SK-N-SH (cell line): ENCODE results near the gene ANKRD11. TPM values are rescaled to one million over a fixed set of nuclear protein-coding genes. Genes with fewer than 3 reads are reported as not detected.

Source experiments
- CTCF ChIA-PET: fragments of 300-600, 350-600 bp; formaldehyde crosslinking; extraction: SDS; loops from one replicate; lab custom pipeline; 2021; lab: Yijun Ruan, JAX
- POLR2A ChIA-PET: fragments of 350-600 bp; sonication (Branson Sonifier 250); formaldehyde crosslinking; extraction: SDS; loops from one replicate; lab custom pipeline; 2020; ENCODE audit warnings: antibody characterized with exemption, inconsistent platforms; lab: Yijun Ruan, JAX
- DNase-seq: peaks from one replicate; pipeline ENCODE4 v3.0.0; 2012
- H2AFZ ChIP-seq: fragments of 200-600 bp; sonication (generic); 2 replicates; pipeline ENCODE4 v1.8.1; 2016; ENCODE audit warnings: antibody characterized with exemption, mild to moderate bottlenecking, low read depth
- H3F3A ChIP-seq: fragments of 200-600 bp; sonication (generic); replicated peaks from 2 replicates; pipeline ENCODE3; 2016; ENCODE audit warnings: antibody characterized with exemption, mild to moderate bottlenecking; ENCODE audit not compliant: insufficient read depth
- H3K27ac ChIP-seq, 2 experiments: fragments of 200-500 bp in 1 of 2; fragments of 200-600 bp in 1 of 2; sonication (Bioruptor generic) in 1 of 2; sonication (generic), shearing (Covaris generic) in 1 of 2; 2 replicates each; pipeline versions ENCODE4 v1.5.1 to v1.6.1; 2014 to 2016; ENCODE audit warnings: low read depth in 2 of 2, inconsistent platforms in 1 of 2, low read length in 1 of 2, mild to moderate bottlenecking in 1 of 2, mixed read lengths in 1 of 2
- H3K27me3 ChIP-seq: fragments of 200-600 bp; sonication (generic), shearing (Covaris generic); 2 replicates; pipeline ENCODE4 v1.6.1; 2016; ENCODE audit warnings: mixed run types; ENCODE audit not compliant: insufficient read depth
- H3K36me3 ChIP-seq, 2 experiments: fragments of 200-500 bp in 1 of 2; fragments of 200-600 bp in 1 of 2; sonication (Bioruptor generic) in 1 of 2; sonication (generic) in 1 of 2; replicated peaks in 1 of 2; 2 replicates each; pipeline versions ENCODE3 to v1.5.1; 2014 to 2016; ENCODE audit warnings: low read length in 1 of 2, mild to moderate bottlenecking in 1 of 2; ENCODE audit not compliant: insufficient read depth in 2 of 2, control insufficient read depth in 1 of 2
- H3K4me1 ChIP-seq, 2 experiments: fragments of 200-500 bp in 1 of 2; fragments of 200-600 bp in 1 of 2; sonication (Bioruptor generic) in 1 of 2; sonication (generic), shearing (Covaris generic) in 1 of 2; 2 replicates each; pipeline versions ENCODE4 v1.5.1 to v1.6.1; 2014 to 2016; ENCODE audit warnings: low read depth in 1 of 2, low read length in 1 of 2, mixed run types in 1 of 2; ENCODE audit not compliant: insufficient read depth in 2 of 2, control insufficient read depth in 1 of 2
- H3K4me2 ChIP-seq: fragments of 200-600 bp; sonication (generic), shearing (Covaris generic); 2 replicates; pipeline ENCODE4 v1.6.1; 2017; ENCODE audit warnings: mixed run types
- H3K4me3 ChIP-seq, 2 experiments: fragments of 200-500 bp in 1 of 2; fragments of 200-600 bp in 1 of 2; sonication (Bioruptor generic) in 1 of 2; sonication (generic), shearing (Covaris generic) in 1 of 2; 2 replicates each; pipeline versions ENCODE4 v1.5.1 to v1.8.1; 2014 to 2016; ENCODE audit warnings: low read depth in 2 of 2, inconsistent platforms in 1 of 2, low read length in 1 of 2, mild to moderate bottlenecking in 1 of 2, mixed read lengths in 1 of 2, moderate library complexity in 1 of 2
- H3K79me2 ChIP-seq: fragments of 200-600 bp; sonication (generic); 2 replicates; pipeline ENCODE4 v1.8.1; 2017; ENCODE audit warnings: mild to moderate bottlenecking; ENCODE audit not compliant: insufficient read depth
- H3K9ac ChIP-seq: fragments of 200-600 bp; sonication (generic); 2 replicates; pipeline ENCODE4 v1.6.1; 2017; ENCODE audit warnings: mixed run types
- H3K9me2 ChIP-seq: fragments of 200-600 bp; sonication (generic); 2 replicates; pipeline ENCODE4 v1.6.1; 2017; ENCODE audit warnings: mixed run types
- H3K9me3 ChIP-seq: fragments of 200-600 bp; sonication (generic); 2 replicates; pipeline ENCODE4 v1.6.1; 2017; ENCODE audit warnings: mixed run types, mild to moderate bottlenecking, moderate library complexity
- H4K20me1 ChIP-seq: fragments of 200-600 bp; sonication (generic); 2 replicates; pipeline ENCODE4 v1.6.1; 2017; ENCODE audit warnings: mild to moderate bottlenecking, mixed run types; ENCODE audit not compliant: insufficient read depth
- CHD2 ChIP-seq: fragments of 150-350 bp; IDR thresholded peaks from 2 replicates; pipeline ENCODE4 v1.6.1; 2018; ENCODE audit warnings: low read length; ENCODE audit not compliant: partially characterized antibody
- EP300 ChIP-seq, 2 experiments: IDR thresholded peaks; 2 replicates each; pipeline versions ENCODE4 v1.4.0 to v1.6.1; 2012; ENCODE audit warnings: borderline replicate concordance in 1 of 2, low read depth in 1 of 2, low read length in 1 of 2
- EZH2phosphoT487 ChIP-seq: fragments of 200-600 bp; sonication (generic); IDR thresholded peaks from 2 replicates; pipeline ENCODE4 v1.6.1; 2017; ENCODE audit warnings: low read depth, mixed run types, mild to moderate bottlenecking, antibody characterized with exemption, moderate library complexity, borderline replicate concordance
- FOXM1 ChIP-seq: IDR thresholded peaks from 2 replicates; pipeline ENCODE4 v1.4.0; 2012; ENCODE audit warnings: low read depth, mild to moderate bottlenecking
- GABPA ChIP-seq: IDR thresholded peaks from 2 replicates; pipeline ENCODE4 v1.4.0; 2012; ENCODE audit warnings: low read depth, mild to moderate bottlenecking
- GATA2 ChIP-seq: sonication (generic); formaldehyde crosslinking; IDR thresholded peaks from 2 replicates; pipeline ENCODE4 v1.5.0; 2020; ENCODE audit warnings: mild to moderate bottlenecking, missing genetic modification reagents
- JUND ChIP-seq: IDR thresholded peaks from 2 replicates; pipeline ENCODE4 v1.4.0; 2012
- MAX ChIP-seq: IDR thresholded peaks from 2 replicates; pipeline ENCODE4 v1.4.0; 2012; ENCODE audit warnings: low read depth
- NFIC ChIP-seq: IDR thresholded peaks from 2 replicates; pipeline ENCODE4 v1.4.0; 2012; ENCODE audit warnings: borderline replicate concordance
- RCOR1 ChIP-seq: fragments of 150-350 bp; IDR thresholded peaks from 2 replicates; pipeline ENCODE4 v1.6.1; 2017; ENCODE audit warnings: antibody characterized with exemption, low read length
- TAF1 ChIP-seq: IDR thresholded peaks from 2 replicates; pipeline ENCODE4 v1.6.1; 2012; ENCODE audit warnings: low read depth, mild to moderate bottlenecking, low read length, moderate library complexity, borderline replicate concordance
- TCF12 ChIP-seq: IDR thresholded peaks from 2 replicates; pipeline ENCODE4 v1.4.0; 2012
- TEAD4 ChIP-seq: IDR thresholded peaks from 2 replicates; pipeline ENCODE4 v1.4.0; 2012; ENCODE audit warnings: mild to moderate bottlenecking, borderline replicate concordance; ENCODE audit not compliant: insufficient read depth
- YY1 ChIP-seq: IDR thresholded peaks from 2 replicates; pipeline ENCODE4 v1.4.0; 2012; ENCODE audit warnings: low read depth, mild to moderate bottlenecking
- ZBTB33 ChIP-seq: IDR thresholded peaks from 2 replicates; pipeline ENCODE4 v1.4.0; 2012; ENCODE audit warnings: low read depth, borderline replicate concordance
- WGBS: methylation state at CpG from one replicate; pipeline ENCODE4 v1.1.6; 2017; ENCODE audit warnings: low lambda C conversion rate; 5-methylcytosine and 5-hydroxymethylcytosine counted together
- polyA plus RNA-seq, 3 experiments: library from polyadenylated mRNA; depleted of rRNA; stranded (reverse); fragments of >200 nt; gene quantifications; 2 replicates each; pipeline ENCODE4 v1.2.3, GENCODE V29; 2012
- TF ChIP-seq, protein P1 (sequence below): IDR thresholded peaks from 2 replicates; pipeline ENCODE4; 2012
- TF ChIP-seq, protein P2 (sequence below): IDR thresholded peaks from 2 replicates; pipeline ENCODE4 v1.6.1; 2012; ENCODE audit warnings: mild to moderate bottlenecking, low read depth, low read length, moderate library complexity

The ANKRD11 gene
- polyA plus RNA-seq, 1 of the 3 experiments (the other 2 are of a cell fraction) = 50.2 TPM

- no peak overlapping the region for H2AFZ ChIP-seq
- H3K27ac ChIP-seq = no peak overlapping the region
- H3K4me2 ChIP-seq = no peak overlapping the region
- peaks cover 12% of the 10 kb centered on the region for H3F3A ChIP-seq
- TF ChIP-seq, protein P1, sequence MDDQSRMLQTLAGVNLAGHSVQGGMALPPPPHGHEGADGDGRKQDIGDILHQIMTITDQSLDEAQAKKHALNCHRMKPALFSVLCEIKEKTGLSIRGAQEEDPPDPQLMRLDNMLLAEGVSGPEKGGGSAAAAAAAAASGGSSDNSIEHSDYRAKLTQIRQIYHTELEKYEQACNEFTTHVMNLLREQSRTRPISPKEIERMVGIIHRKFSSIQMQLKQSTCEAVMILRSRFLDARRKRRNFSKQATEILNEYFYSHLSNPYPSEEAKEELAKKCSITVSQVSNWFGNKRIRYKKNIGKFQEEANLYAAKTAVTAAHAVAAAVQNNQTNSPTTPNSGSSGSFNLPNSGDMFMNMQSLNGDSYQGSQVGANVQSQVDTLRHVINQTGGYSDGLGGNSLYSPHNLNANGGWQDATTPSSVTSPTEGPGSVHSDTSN = no peak
- TF ChIP-seq ZBTB33 = no peak
- TF ChIP-seq FOXM1 = no peak
- CTCF ChIA-PET = interaction anchor here (1.0 kb wide), 1 partner anchor 11 kb away, joined by 5 read pairs; no protein-coding TSS in a partner anchor
- no peak for DNase-seq
- H3K9ac ChIP-seq = no peak overlapping the region
- no peaks in the 10 kb centered on the region for H3K9me2 ChIP-seq
- no peaks in the 10 kb centered on the region for H3K36me3 ChIP-seq
- no peak overlapping the region for H3K4me3 ChIP-seq
- WGBS = 97% methylated on average over 10 of the region's 10 CpGs
- no peaks in the 10 kb centered on the region for H3K9me3 ChIP-seq
- H4K20me1 ChIP-seq = peaks cover 100% of the 10 kb centered on the region
- no peaks in the 10 kb centered on the region for H3K27me3 ChIP-seq
- POLR2A ChIA-PET = no interaction called here
- H3K79me2 ChIP-seq = peaks cover 100% of the 10 kb centered on the region
- peaks cover 21 to 25% of the 10 kb centered on the region in 2 experiments; a peak in 2 of 4 replicates for H3K4me1 ChIP-seq
Observed at GRCh38 chr16:89476811-89477261, 13.5 kb downstream of the ANKRD11 start.

- Histone ChIP-seq H3K79me2 (peaks cover 100% of the 10 kb centered on the region), H3K27me3 (no peaks in the 10 kb centered on the region), H3K9me3 (no peaks in the 10 kb centered on the region), H3K36me3 (no peaks in the 10 kb centered on the region), H2AFZ (no peak overlapping the region), H4K20me1 (peaks cover 100% of the 10 kb centered on the region), H3K4me3 (no peak overlapping the region), H3K9me2 (no peaks in the 10 kb centered on the region), H3K4me1 (peaks cover 26 to 28% of the 10 kb centered on the region in 2 experiments; a peak in 2 of 4 replicates), H3F3A (peaks cover 13% of the 10 kb centered on the region), H3K9ac (no peak overlapping the region), H3K27ac (no peak overlapping the region), H3K4me2 (no peak overlapping the region)
- ChIA-PET CTCF (interaction anchor here (1.0 kb wide), 1 partner anchor 12 kb away, joined by 5 read pairs; no protein-coding TSS in a partner anchor), POLR2A (no interaction called here)
- WGBS = 91% methylated on average over 5 of the region's 5 CpGs
- no peak for DNase-seq
- TF ChIP-seq, protein P2, sequence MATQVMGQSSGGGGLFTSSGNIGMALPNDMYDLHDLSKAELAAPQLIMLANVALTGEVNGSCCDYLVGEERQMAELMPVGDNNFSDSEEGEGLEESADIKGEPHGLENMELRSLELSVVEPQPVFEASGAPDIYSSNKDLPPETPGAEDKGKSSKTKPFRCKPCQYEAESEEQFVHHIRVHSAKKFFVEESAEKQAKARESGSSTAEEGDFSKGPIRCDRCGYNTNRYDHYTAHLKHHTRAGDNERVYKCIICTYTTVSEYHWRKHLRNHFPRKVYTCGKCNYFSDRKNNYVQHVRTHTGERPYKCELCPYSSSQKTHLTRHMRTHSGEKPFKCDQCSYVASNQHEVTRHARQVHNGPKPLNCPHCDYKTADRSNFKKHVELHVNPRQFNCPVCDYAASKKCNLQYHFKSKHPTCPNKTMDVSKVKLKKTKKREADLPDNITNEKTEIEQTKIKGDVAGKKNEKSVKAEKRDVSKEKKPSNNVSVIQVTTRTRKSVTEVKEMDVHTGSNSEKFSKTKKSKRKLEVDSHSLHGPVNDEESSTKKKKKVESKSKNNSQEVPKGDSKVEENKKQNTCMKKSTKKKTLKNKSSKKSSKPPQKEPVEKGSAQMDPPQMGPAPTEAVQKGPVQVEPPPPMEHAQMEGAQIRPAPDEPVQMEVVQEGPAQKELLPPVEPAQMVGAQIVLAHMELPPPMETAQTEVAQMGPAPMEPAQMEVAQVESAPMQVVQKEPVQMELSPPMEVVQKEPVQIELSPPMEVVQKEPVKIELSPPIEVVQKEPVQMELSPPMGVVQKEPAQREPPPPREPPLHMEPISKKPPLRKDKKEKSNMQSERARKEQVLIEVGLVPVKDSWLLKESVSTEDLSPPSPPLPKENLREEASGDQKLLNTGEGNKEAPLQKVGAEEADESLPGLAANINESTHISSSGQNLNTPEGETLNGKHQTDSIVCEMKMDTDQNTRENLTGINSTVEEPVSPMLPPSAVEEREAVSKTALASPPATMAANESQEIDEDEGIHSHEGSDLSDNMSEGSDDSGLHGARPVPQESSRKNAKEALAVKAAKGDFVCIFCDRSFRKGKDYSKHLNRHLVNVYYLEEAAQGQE = no peak
- TF ChIP-seq, protein P1 = no peak
- TF ChIP-seq GATA2 (CRISPR knock-in tag) (no peak), RCOR1 (no peak), TCF12 (no peak), EP300 (IDR thresholded peaks at IDR 0.05; ENCODE audit: borderline replicate concordance in 1 of 2, low read depth in 1 of 2, low read length in 1 of 2) (no peak), GABPA (no peak), NFIC (no peak), TAF1 (no peak), ZBTB33 (no peak), TEAD4 (no peak), CHD2 (no peak), EZH2phosphoT487 (no peak), MAX (no peak), JUND (no peak), YY1 (no peak)
Observed at GRCh38 chr16:89476379-89476778, 14.0 kb downstream of the ANKRD11 start.
